Measurements from ENCODE around the gene SEMA4B.

SEMA4B gene

GRCh38 chr15:90209591-90209990 is 8.5 kb downstream of the SEMA4B start:
- H4K20me1 ChIP-seq (ENCODE audit: low read depth, low read length): no peaks in the 10 kb centered on the region
- no peaks in the 10 kb centered on the region for H3F3A ChIP-seq (ENCODE audit: insufficient read depth)
- H3K9ac ChIP-seq (ENCODE audit: low read length): no peak overlapping the region
- no peaks in the 10 kb centered on the region for H3K27me3 ChIP-seq (ENCODE audit: low read length)
- H3K4me3 ChIP-seq (ENCODE audit: insufficient read depth, low read length, poor library complexity, severe bottlenecking): no peak overlapping the region
- TF ChIP-seq EZH2phosphoT487 (conservative IDR thresholded peaks at IDR 0.05; ENCODE audit: low read length): no peak
- TF ChIP-seq CTCF (IDR thresholded peaks at IDR 0.05; ENCODE audit: insufficient read depth, low read length, poor library complexity, severe bottlenecking): no peak
- H3K27ac ChIP-seq (ENCODE audit: low read depth, low read length): no peak overlapping the region
- H3K9me2 ChIP-seq (replicated peaks; ENCODE audit: insufficient read depth, low read length): no peaks in the 10 kb centered on the region
- H3K9me3 ChIP-seq (ENCODE audit: insufficient read depth, low read length): no peaks in the 10 kb centered on the region
- H3K36me3 ChIP-seq (ENCODE audit: low read length): no peaks in the 10 kb centered on the region
- no peak overlapping the region for H3K4me2 ChIP-seq (ENCODE audit: low read depth, low read length, poor library complexity, severe bottlenecking)
- H2AFZ ChIP-seq (ENCODE audit: low read depth, low read length, severe bottlenecking): no peak overlapping the region
- H3K79me2 ChIP-seq (ENCODE audit: insufficient read depth, low read length): no peaks in the 10 kb centered on the region

GRCh38 chr15:90210593-90210992 is 9.5 kb downstream of the SEMA4B start:
- Histone ChIP-seq H3K9ac (ENCODE audit: low read length) (no peak overlapping the region), H3K27ac (ENCODE audit: low read depth, low read length) (no peak overlapping the region)

GRCh38 chr15:90211009-90211408 is 9.9 kb downstream of the SEMA4B start:
- TF ChIP-seq CTCF (IDR thresholded peaks at IDR 0.05; ENCODE audit: insufficient read depth, low read length, poor library complexity, severe bottlenecking) (no peak), EZH2phosphoT487 (conservative IDR thresholded peaks at IDR 0.05; ENCODE audit: low read length) (no peak)
- no peak overlapping the region for H3K4me3 ChIP-seq (ENCODE audit: insufficient read depth, low read length, poor library complexity, severe bottlenecking)
- H3K9me2 ChIP-seq (replicated peaks; ENCODE audit: insufficient read depth, low read length): no peaks in the 10 kb centered on the region
- no peaks in the 10 kb centered on the region for H3K36me3 ChIP-seq (ENCODE audit: low read length)
- no peak overlapping the region for H3K27ac ChIP-seq (ENCODE audit: low read depth, low read length)
- no peak overlapping the region for H2AFZ ChIP-seq (ENCODE audit: low read depth, low read length, severe bottlenecking)
- no peaks in the 10 kb centered on the region for H3F3A ChIP-seq (ENCODE audit: insufficient read depth)
- H3K27me3 ChIP-seq (ENCODE audit: low read length): no peaks in the 10 kb centered on the region
- no peaks in the 10 kb centered on the region for H4K20me1 ChIP-seq (ENCODE audit: low read depth, low read length)
- H3K4me2 ChIP-seq (ENCODE audit: low read depth, low read length, poor library complexity, severe bottlenecking): no peak overlapping the region
- H3K9ac ChIP-seq (ENCODE audit: low read length): no peak overlapping the region
- no peaks in the 10 kb centered on the region for H3K9me3 ChIP-seq (ENCODE audit: insufficient read depth, low read length)
- H3K79me2 ChIP-seq (ENCODE audit: insufficient read depth, low read length): no peaks in the 10 kb centered on the region

More at GRCh38 chr15:90210593-90210992, 9.5 kb downstream of the SEMA4B start:
- Histone ChIP-seq H2AFZ (ENCODE audit: low read depth, low read length, severe bottlenecking) (no peak overlapping the region), H3K4me2 (ENCODE audit: low read depth, low read length, poor library complexity, severe bottlenecking) (no peak overlapping the region), H3K36me3 (ENCODE audit: low read length) (no peaks in the 10 kb centered on the region), H3K9me3 (ENCODE audit: insufficient read depth, low read length) (no peaks in the 10 kb centered on the region), H3K9me2 (replicated peaks; ENCODE audit: insufficient read depth, low read length) (no peaks in the 10 kb centered on the region), H3K79me2 (ENCODE audit: insufficient read depth, low read length) (no peaks in the 10 kb centered on the region), H3K27me3 (ENCODE audit: low read length) (no peaks in the 10 kb centered on the region), H3F3A (ENCODE audit: insufficient read depth) (no peaks in the 10 kb centered on the region), H4K20me1 (ENCODE audit: low read depth, low read length) (no peaks in the 10 kb centered on the region), H3K4me3 (ENCODE audit: insufficient read depth, low read length, poor library complexity, severe bottlenecking) (no peak overlapping the region)
- no peak for TF ChIP-seq CTCF (IDR thresholded peaks at IDR 0.05; ENCODE audit: insufficient read depth, low read length, poor library complexity, severe bottlenecking)
- no peak for TF ChIP-seq EZH2phosphoT487 (conservative IDR thresholded peaks at IDR 0.05; ENCODE audit: low read length)
